Right lobe of liver (tissue), 4 donors: ENCODE results near the gene CPLX1.

Experiments used
- POLR2A ChIP-seq: fragments of 450-650 bp; IDR thresholded peaks from one replicate; pipeline ENCODE4 v1.6.1; 2017; ENCODE audit warnings: antibody characterized with exemption, mild to moderate bottlenecking
- TF ChIP-seq, protein P1 (sequence below), 4 donors: fragments of 200-600 bp in 3 of 4; fragments of 450-650 bp in 1 of 4; IDR thresholded peaks; one replicate each; pipeline versions ENCODE4 v1.5.1 to v1.8.0; 2016 to 2022; ENCODE audit warnings: antibody characterized with exemption in 4 of 4, mild to moderate bottlenecking in 2 of 4
- donor health status: DM: no; HTN: no; CAD: no.
- donor health status: DM: no; HTN: no; CAD: no.
- donor health status: DM: no; HTN: yes; CAD: no.

GRCh38 chr4:780716-781492 is 45.0 kb downstream of the CPLX1 start:
- TF ChIP-seq, protein P1, sequence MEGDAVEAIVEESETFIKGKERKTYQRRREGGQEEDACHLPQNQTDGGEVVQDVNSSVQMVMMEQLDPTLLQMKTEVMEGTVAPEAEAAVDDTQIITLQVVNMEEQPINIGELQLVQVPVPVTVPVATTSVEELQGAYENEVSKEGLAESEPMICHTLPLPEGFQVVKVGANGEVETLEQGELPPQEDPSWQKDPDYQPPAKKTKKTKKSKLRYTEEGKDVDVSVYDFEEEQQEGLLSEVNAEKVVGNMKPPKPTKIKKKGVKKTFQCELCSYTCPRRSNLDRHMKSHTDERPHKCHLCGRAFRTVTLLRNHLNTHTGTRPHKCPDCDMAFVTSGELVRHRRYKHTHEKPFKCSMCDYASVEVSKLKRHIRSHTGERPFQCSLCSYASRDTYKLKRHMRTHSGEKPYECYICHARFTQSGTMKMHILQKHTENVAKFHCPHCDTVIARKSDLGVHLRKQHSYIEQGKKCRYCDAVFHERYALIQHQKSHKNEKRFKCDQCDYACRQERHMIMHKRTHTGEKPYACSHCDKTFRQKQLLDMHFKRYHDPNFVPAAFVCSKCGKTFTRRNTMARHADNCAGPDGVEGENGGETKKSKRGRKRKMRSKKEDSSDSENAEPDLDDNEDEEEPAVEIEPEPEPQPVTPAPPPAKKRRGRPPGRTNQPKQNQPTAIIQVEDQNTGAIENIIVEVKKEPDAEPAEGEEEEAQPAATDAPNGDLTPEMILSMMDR (IDR thresholded peaks at IDR 0.05) = no peak
- no peak for TF ChIP-seq POLR2A
